B cell (primary cell): ENCODE data around the gene TIGD6.

Source experiments
- EZH2 ChIP-seq: IDR thresholded peaks from 2 replicates; pipeline ENCODE4 v1.6.1; 2012; ENCODE audit warnings: borderline replicate concordance, low read depth, mild to moderate bottlenecking, moderate library complexity, low read length; ENCODE audit not compliant: insufficient read depth, poor library complexity, severe bottlenecking
- TF ChIP-seq, protein P1 (sequence below): fragments of 200-600 bp; IDR thresholded peaks from one replicate; pipeline ENCODE4 v1.8.0; 2022; ENCODE audit warnings: antibody characterized with exemption, mild to moderate bottlenecking

DNA sequence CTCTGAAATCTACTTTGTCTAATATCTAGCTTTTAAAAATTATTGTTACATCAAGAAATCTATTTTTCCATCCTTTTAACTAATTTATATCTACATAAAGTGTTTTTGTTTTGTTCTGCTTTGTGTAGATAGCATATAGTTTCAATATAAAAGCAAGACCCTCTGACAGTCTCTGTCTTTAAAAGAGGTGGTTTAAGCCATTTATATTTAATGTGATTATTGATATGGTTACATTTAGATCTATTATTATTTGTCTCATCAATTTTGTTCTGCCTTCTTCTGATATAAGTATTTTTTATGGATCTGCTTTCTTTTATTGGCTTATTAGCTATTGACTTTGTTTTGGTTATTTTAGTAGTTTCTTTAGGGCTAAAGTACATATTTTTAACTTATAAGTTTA is 16.1 kb upstream of the TIGD6 start:
- TF ChIP-seq, protein P1, sequence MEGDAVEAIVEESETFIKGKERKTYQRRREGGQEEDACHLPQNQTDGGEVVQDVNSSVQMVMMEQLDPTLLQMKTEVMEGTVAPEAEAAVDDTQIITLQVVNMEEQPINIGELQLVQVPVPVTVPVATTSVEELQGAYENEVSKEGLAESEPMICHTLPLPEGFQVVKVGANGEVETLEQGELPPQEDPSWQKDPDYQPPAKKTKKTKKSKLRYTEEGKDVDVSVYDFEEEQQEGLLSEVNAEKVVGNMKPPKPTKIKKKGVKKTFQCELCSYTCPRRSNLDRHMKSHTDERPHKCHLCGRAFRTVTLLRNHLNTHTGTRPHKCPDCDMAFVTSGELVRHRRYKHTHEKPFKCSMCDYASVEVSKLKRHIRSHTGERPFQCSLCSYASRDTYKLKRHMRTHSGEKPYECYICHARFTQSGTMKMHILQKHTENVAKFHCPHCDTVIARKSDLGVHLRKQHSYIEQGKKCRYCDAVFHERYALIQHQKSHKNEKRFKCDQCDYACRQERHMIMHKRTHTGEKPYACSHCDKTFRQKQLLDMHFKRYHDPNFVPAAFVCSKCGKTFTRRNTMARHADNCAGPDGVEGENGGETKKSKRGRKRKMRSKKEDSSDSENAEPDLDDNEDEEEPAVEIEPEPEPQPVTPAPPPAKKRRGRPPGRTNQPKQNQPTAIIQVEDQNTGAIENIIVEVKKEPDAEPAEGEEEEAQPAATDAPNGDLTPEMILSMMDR: no peak
- no peak for TF ChIP-seq EZH2
